HepG2 (cell line): Measurements from ENCODE around the gene SMARCD1. TPM values are rescaled to one million over a fixed set of nuclear protein-coding genes. Genes with fewer than 3 reads are reported as not detected.

Experiments
- AFF4 ChIP-seq: sonication (generic); formaldehyde crosslinking; IDR thresholded peaks from 2 replicates; pipeline ENCODE4 v1.4.0; 2020; ENCODE audit warnings: missing genetic modification reagents
- CAMTA2 ChIP-seq: sonication (generic); formaldehyde crosslinking; IDR thresholded peaks from 2 replicates; pipeline ENCODE4 v1.4.0; 2020; ENCODE audit warnings: mild to moderate bottlenecking, missing genetic modification reagents, borderline replicate concordance
- EED ChIP-seq: sonication (generic); formaldehyde crosslinking; IDR thresholded peaks from 2 replicates; pipeline ENCODE4 v1.5.0; 2020; ENCODE audit warnings: mild to moderate bottlenecking, missing genetic modification reagents
- GATA4 ChIP-seq: sonication (generic); IDR thresholded peaks from 2 replicates; pipeline ENCODE4 v1.6.1; 2016; ENCODE audit warnings: antibody characterized with exemption, low read depth, borderline replicate concordance
- GTF3A ChIP-seq: sonication (generic); formaldehyde crosslinking; conservative IDR thresholded peaks from 2 replicates; pipeline ENCODE4 v1.4.0; 2020; ENCODE audit warnings: mild to moderate bottlenecking, missing genetic modification reagents
- MYPOP ChIP-seq: sonication (generic); formaldehyde crosslinking; IDR thresholded peaks from 2 replicates; pipeline ENCODE4 v1.8.1; 2023; ENCODE audit warnings: mild to moderate bottlenecking, moderate library complexity, missing genetic modification reagents
- NFYB ChIP-seq: sonication (generic); formaldehyde crosslinking; IDR thresholded peaks from 2 replicates; pipeline ENCODE4 v1.4.0; 2020; ENCODE audit warnings: missing genetic modification reagents
- NR2C2 ChIP-seq: sonication (generic); formaldehyde crosslinking; IDR thresholded peaks from 2 replicates; pipeline ENCODE4 v1.4.0; 2020; ENCODE audit warnings: missing genetic modification reagents, mild to moderate bottlenecking, moderate library complexity, borderline replicate concordance
- NR2F2 ChIP-seq: IDR thresholded peaks from 2 replicates; pipeline ENCODE4 v1.6.1; 2012; ENCODE audit warnings: low read depth, inconsistent platforms, borderline replicate concordance
- PAF1 ChIP-seq: IDR thresholded peaks from 2 replicates; pipeline ENCODE4 v1.6.1; 2016; ENCODE audit warnings: missing genetic modification reagents, missing compliant biosample characterization
- SOX5 ChIP-seq: IDR thresholded peaks from 2 replicates; pipeline ENCODE4 v1.6.1; 2016; ENCODE audit warnings: borderline replicate concordance
- SRF ChIP-seq: IDR thresholded peaks from 2 replicates; pipeline ENCODE4 v1.6.1; 2011; ENCODE audit warnings: mild to moderate bottlenecking, low read depth, low read length, moderate library complexity
- TARDBP ChIP-seq: sonication (generic); formaldehyde crosslinking; IDR thresholded peaks from 2 replicates; pipeline ENCODE4 v1.8.0; 2022; ENCODE audit warnings: mild to moderate bottlenecking, missing genetic modification reagents
- TRIM22 ChIP-seq: fragments of 450-650 bp; IDR thresholded peaks from 2 replicates; pipeline ENCODE4 v1.6.1; 2017
- YEATS4 ChIP-seq: sonication (generic); formaldehyde crosslinking; IDR thresholded peaks from 2 replicates; pipeline ENCODE4 v1.4.0; 2020; ENCODE audit warnings: missing genetic modification reagents, borderline replicate concordance
- ZNF430 ChIP-seq: sonication (generic); formaldehyde crosslinking; IDR thresholded peaks from 2 replicates; pipeline ENCODE4 v1.9.0; 2021; ENCODE audit warnings: mild to moderate bottlenecking, missing genetic modification reagents
- ZNF496 ChIP-seq: sonication (generic); formaldehyde crosslinking; IDR thresholded peaks from 2 replicates; pipeline ENCODE4 v1.8.1; 2023; ENCODE audit warnings: mild to moderate bottlenecking, moderate library complexity, missing genetic modification reagents; ENCODE audit not compliant: insufficient replicate concordance
- ZNF614 ChIP-seq: IDR thresholded peaks from 2 replicates; pipeline ENCODE4 v1.6.1; 2018; ENCODE audit warnings: missing biosample characterization, missing genetic modification reagents, inconsistent platforms, borderline replicate concordance
- polyA plus RNA-seq, 8 experiments: library from polyadenylated mRNA; depleted of rRNA in 3 of 8; stranded (reverse) in 7 of 8; unstranded in 1 of 8; fragments of >200 nt; fragmentation: Illumina TruSeq in 4 of 8; extraction: Trizol in 4 of 8; gene quantifications; 2 replicates each; pipeline versions ENCODE4 v1.2.1 to v1.2.3, GENCODE V29; 2011 to 2016; ENCODE audit warnings: low read depth in 4 of 8, missing spikeins in 1 of 8, mixed read lengths in 1 of 8; ENCODE audit not compliant: insufficient read depth in 1 of 8
- total RNA-seq, 5 experiments: library from RNA; depleted of rRNA; stranded (reverse); fragments of >200 nt; fragmentation: Illumina TruSeq; extraction: Trizol; gene quantifications; 2 replicates each; pipeline ENCODE4 v1.2.3, GENCODE V29; 2016; ENCODE audit warnings: low read depth in 1 of 5
- TF ChIP-seq, protein P1 (sequence below): fragments of 450-650 bp; IDR thresholded peaks from 2 replicates; pipeline ENCODE4 v1.6.1; 2016

SMARCD1 gene
- total and polyA plus RNA-seq, 2 of the 13 experiments (the other 11 are each of a cell fraction or from before 2014, with no cell fraction given): 51.7 to 54.6 TPM

DNA sequence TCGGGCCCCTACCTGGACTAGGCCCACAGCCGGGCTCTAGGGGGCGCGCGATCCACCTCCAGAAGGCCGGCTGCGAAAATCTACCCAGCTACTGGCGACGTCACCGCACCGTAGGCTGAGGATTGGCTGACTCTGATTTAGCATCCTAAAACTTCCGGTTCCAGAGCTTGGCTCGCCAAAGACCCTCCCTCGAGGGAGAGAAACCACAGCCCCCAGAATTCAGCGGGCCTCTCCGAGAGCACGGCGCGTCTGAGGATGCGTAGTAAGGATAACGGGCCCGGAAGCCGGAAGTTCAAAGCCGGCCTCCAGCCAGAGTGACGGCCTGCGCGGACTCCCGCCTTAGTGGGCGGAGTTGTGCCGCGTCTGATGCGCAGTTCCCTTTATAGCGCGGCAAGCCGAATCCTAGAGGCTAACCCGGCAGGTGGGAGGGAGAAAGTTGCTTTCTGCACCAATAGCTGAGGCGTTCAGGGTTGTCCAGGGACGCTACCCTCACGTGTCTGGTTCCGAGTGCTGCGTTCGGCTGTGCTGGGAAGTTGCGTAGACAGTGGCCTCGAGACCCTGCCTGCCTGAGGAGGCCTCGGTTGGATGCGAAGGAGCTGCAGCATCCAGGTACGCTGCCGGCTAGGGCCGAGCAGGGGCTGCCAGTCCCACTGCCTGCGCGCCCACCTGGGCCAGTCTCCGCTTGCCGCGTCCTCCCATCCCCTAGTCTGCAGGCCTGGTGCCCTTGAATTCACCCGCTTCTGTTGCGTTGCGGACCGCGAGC lies 26.7 kb downstream of the SMARCD1 start, which contains the start of gene COX14 (continued):
- TF ChIP-seq, protein P1, sequence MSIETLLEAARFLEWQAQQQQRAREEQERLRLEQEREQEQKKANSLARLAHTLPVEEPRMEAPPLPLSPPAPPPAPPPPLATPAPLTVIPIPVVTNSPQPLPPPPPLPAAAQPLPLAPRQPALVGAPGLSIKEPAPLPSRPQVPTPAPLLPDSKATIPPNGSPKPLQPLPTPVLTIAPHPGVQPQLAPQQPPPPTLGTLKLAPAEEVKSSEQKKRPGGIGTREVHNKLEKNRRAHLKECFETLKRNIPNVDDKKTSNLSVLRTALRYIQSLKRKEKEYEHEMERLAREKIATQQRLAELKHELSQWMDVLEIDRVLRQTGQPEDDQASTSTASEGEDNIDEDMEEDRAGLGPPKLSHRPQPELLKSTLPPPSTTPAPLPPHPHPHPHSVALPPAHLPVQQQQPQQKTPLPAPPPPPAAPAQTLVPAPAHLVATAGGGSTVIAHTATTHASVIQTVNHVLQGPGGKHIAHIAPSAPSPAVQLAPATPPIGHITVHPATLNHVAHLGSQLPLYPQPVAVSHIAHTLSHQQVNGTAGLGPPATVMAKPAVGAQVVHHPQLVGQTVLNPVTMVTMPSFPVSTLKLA: peak; percentile 70
- TF ChIP-seq ZNF614 (no peak; the same call in 1 of the 2 replicates), MYPOP (CRISPR knock-in tag) (peak; percentile 36; the same call in 1 of the 2 replicates), AFF4 (no peak), GATA4 (no peak), PAF1 (CRISPR knock-in tag) (no peak), ZNF496 (CRISPR knock-in tag) (no peak), TRIM22 (no peak), ZNF430 (CRISPR knock-in tag) (peak; percentile 65), TARDBP (peak; percentile 90), NFYB (CRISPR knock-in tag) (peak; percentile 91), EED (CRISPR knock-in tag) (peak; percentile 91), SOX5 (no peak), GTF3A (CRISPR knock-in tag) (no peak), YEATS4 (CRISPR knock-in tag) (no peak; the same call in 1 of the 2 replicates), SRF (peak; percentile 63; the same call in 1 of the 2 replicates), NR2C2 (peak; percentile 87), CAMTA2 (no peak; the same call in 1 of the 2 replicates), NR2F2 (no peak)
